ENCODE data around the gene NAXD. TPM values are rescaled to one million over a fixed set of nuclear protein-coding genes. Genes with fewer than 3 reads are reported as not detected.

The NAXD gene
- 17.6 and 20.4 TPM in 2 replicates for total RNA-seq

DNA sequence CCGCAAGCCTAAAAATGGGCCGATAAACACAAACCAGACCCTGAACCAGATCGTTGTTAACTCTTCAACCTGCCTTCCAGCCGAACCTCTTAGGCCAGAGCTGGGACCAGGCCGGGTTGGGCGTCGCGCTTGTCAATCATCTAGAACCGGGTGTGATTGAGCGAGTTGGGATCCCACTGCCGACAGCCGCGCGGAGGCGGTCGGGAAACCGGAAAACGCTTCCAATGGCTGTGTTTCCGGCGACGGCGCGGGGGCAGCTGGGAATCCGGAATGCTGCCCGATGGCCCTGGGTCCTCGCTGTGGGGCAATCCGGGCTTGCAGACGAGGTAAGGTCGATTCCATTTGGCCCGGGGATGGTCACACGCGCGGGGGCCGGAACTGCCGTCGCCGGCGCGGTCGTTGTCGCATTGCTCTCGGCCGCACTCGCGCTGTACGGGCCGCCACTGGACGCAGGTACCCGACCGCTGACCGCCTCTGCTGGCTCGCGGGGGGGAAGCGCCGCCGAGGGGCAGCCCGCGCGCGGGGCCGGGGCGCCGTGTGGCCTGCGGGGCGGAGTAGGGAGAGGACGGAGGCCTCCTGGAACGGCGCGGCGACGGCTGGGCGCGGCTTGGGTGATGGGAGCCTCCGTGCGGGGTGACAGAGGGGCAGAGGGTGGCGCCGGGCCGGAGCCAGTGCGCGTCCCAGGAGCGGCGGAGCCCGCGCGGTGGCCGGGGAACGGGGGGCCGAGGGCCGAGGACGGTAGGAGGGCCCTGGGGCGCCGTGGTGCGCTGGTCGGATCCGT is at the start of gene NAXD:
Gene NAXD, plus strand, starts transcription at position 224 of the 781 bp plus-strand sequence. Its CDS starts 57 bp downstream, at position 281.

Other genes starting within 250 kb of the NAXD start
- 6.6 and 13.5 TPM in 2 replicates for gene RAB20, start 53.8 kb upstream of the NAXD start, total RNA-seq
- 52.6 and 55.1 TPM in 2 replicates for gene CARS2, start 90.6 kb downstream of the NAXD start, total RNA-seq
- 7.7 and 9.5 TPM in 2 replicates for gene ING1, start 98.2 kb downstream of the NAXD start, total RNA-seq

Data from pericardium fibroblast (primary cell).